Omental fat pad (tissue), 4 donors: ENCODE measurements around the gene UBE3A. TPM values are rescaled to one million over a fixed set of nuclear protein-coding genes. Genes with fewer than 3 reads are reported as not detected.

Experiments
- ATAC-seq: fragments of 150-250 bp; one replicate; pipeline ENCODE4 v1.9.1; 2016; ENCODE audit warnings: mild to moderate bottlenecking, moderate library complexity; ENCODE audit not compliant: low FRiP score
- DNase-seq: peaks from one replicate; pipeline ENCODE4 v3.0.0-alpha.2; 2019; ENCODE audit warnings: low spot score
- CTCF ChIP-seq, 3 donors: fragments of 450-650 bp; IDR thresholded peaks; one replicate each; pipeline ENCODE4 v1.5.1; 2016 to 2017; ENCODE audit warnings: antibody characterized with exemption in 3 of 3, mild to moderate bottlenecking in 3 of 3, moderate library complexity in 2 of 3
- total RNA-seq, 4 donors: library from RNA; depleted of rRNA; stranded (reverse); fragments of >200 nt; gene quantifications; one replicate each; pipeline ENCODE4 v1.1.0, GENCODE V29; 2016

The UBE3A gene
- total RNA-seq, 4 donors from 2014 or later: 54.1 to 71.6 (median 61.9) TPM

- DNase-seq: no peak
- no peak for ATAC-seq
- TF ChIP-seq CTCF (IDR thresholded peaks at IDR 0.05): no peak
These were observed 35.4 kb upstream of the UBE3A start for GRCh38 chr15:25474251-25474650.

- DNase-seq (no peak), ATAC-seq (no peak)
- TF ChIP-seq CTCF (IDR thresholded peaks at IDR 0.05): no peak
These were observed 31.4 kb upstream of the UBE3A start for GRCh38 chr15:25470230-25470629.

GRCh38 chr15:25469377-25469776, 30.6 kb upstream of the UBE3A start:
- no peak for TF ChIP-seq CTCF (IDR thresholded peaks at IDR 0.05)
- DNase-seq: no peak
- no peak for ATAC-seq

GRCh38 chr15:25468611-25469010, 29.8 kb upstream of the UBE3A start:
- ATAC-seq: no peak
- TF ChIP-seq CTCF (IDR thresholded peaks at IDR 0.05): no peak
- DNase-seq: no peak

GRCh38 chr15:25465835-25466234, 27.0 kb upstream of the UBE3A start:
- DNase-seq (no peak), ATAC-seq (no peak)
- TF ChIP-seq CTCF (IDR thresholded peaks at IDR 0.05): no peak

- no peak for TF ChIP-seq CTCF (IDR thresholded peaks at IDR 0.05)
- DNase-seq (no peak), ATAC-seq (no peak)
These were observed 26.0 kb upstream of the UBE3A start for GRCh38 chr15:25464784-25465183.

GRCh38 chr15:25464383-25464782, 25.6 kb upstream of the UBE3A start:
- no peak for TF ChIP-seq CTCF (IDR thresholded peaks at IDR 0.05)
- ATAC-seq (no peak), DNase-seq (no peak)
